ENCODE measurements around the gene ARHGAP10.

GRCh38 chr4:147960971-147961370 is 229.1 kb downstream of the ARHGAP10 start:
- TF ChIP-seq, protein P1, sequence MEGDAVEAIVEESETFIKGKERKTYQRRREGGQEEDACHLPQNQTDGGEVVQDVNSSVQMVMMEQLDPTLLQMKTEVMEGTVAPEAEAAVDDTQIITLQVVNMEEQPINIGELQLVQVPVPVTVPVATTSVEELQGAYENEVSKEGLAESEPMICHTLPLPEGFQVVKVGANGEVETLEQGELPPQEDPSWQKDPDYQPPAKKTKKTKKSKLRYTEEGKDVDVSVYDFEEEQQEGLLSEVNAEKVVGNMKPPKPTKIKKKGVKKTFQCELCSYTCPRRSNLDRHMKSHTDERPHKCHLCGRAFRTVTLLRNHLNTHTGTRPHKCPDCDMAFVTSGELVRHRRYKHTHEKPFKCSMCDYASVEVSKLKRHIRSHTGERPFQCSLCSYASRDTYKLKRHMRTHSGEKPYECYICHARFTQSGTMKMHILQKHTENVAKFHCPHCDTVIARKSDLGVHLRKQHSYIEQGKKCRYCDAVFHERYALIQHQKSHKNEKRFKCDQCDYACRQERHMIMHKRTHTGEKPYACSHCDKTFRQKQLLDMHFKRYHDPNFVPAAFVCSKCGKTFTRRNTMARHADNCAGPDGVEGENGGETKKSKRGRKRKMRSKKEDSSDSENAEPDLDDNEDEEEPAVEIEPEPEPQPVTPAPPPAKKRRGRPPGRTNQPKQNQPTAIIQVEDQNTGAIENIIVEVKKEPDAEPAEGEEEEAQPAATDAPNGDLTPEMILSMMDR (conservative IDR thresholded peaks at IDR 0.05; ENCODE audit: low read length), result no peak
- TF ChIP-seq EZH2phosphoT487 (IDR thresholded peaks at IDR 0.05; ENCODE audit: borderline replicate concordance, low read depth, low read length), result no peak
